Keratinocyte (primary cell): ENCODE data around the gene CCDC70. TPM values are rescaled to one million over a fixed set of nuclear protein-coding genes. Genes with fewer than 3 reads are reported as not detected.
"Not testable (repeated sequence)": the region's sequence is repeated elsewhere in the genome, so short reads cannot be mapped to it uniquely, and the experiment has no call there.

Experiments
- DNase-seq: peaks from one replicate; pipeline ENCODE4 v3.0.0-alpha.2; 2011; ENCODE audit warnings: low read depth, missing footprints, low spot score
- FAIRE-seq: peaks from 2 replicates; lab custom pipeline; 2011; peaks lifted over from hg19 to GRCh38; lab: Jason Lieb, UNC
- H2AFZ ChIP-seq: 2 replicates; pipeline ENCODE4 v1.6.0; 2012; ENCODE audit warnings: low read length, control low read depth, inconsistent platforms; ENCODE audit not compliant: control insufficient read depth
- H3K27ac ChIP-seq: 2 replicates; pipeline ENCODE4 v1.5.1; 2011; ENCODE audit warnings: low read length; ENCODE audit not compliant: control insufficient read depth, insufficient read depth
- H3K27me3 ChIP-seq: 3 replicates; pipeline ENCODE4 v1.6.0; 2011; ENCODE audit warnings: low read length; ENCODE audit not compliant: control insufficient read depth, insufficient read depth; ENCODE audit errors: extremely low read depth
- H3K36me3 ChIP-seq, 2 experiments: 2 replicates in 1 of 2; 3 replicates in 1 of 2; pipeline ENCODE4 v1.5.1; 2011; ENCODE audit warnings: low read length in 2 of 2, mild to moderate bottlenecking in 1 of 2; ENCODE audit not compliant: control insufficient read depth in 2 of 2, insufficient read depth in 2 of 2; ENCODE audit errors: extremely low read depth in 1 of 2
- H3K4me1 ChIP-seq: 3 replicates; pipeline ENCODE4 v1.5.1; 2011; ENCODE audit warnings: low read length; ENCODE audit not compliant: control insufficient read depth, insufficient read depth; ENCODE audit errors: extremely low read depth
- H3K4me2 ChIP-seq: 3 replicates; pipeline ENCODE4 v1.6.0; 2011; ENCODE audit warnings: low read depth, low read length; ENCODE audit not compliant: control insufficient read depth, insufficient read depth; ENCODE audit errors: extremely low read depth
- H3K4me3 ChIP-seq, 3 experiments: fragments of 200-600 bp in 1 of 3; sonication (generic) in 1 of 3; 2 replicates in 2 of 3; 3 replicates in 1 of 3; pipeline ENCODE4 v1.5.1; 2011 to 2016; ENCODE audit warnings: low read length in 3 of 3, mild to moderate bottlenecking in 3 of 3, control low read depth in 2 of 3, inconsistent platforms in 1 of 3, low read depth in 1 of 3, mixed read lengths in 1 of 3, mixed run types in 1 of 3, moderate library complexity in 1 of 3; ENCODE audit not compliant: control insufficient read depth in 2 of 3, insufficient read depth in 2 of 3; ENCODE audit errors: extremely low read depth in 1 of 3
- H3K79me2 ChIP-seq: 2 replicates; pipeline ENCODE4 v1.6.0; 2012; ENCODE audit warnings: low read length; ENCODE audit not compliant: control insufficient read depth, insufficient read depth
- H3K9ac ChIP-seq: 3 replicates; pipeline ENCODE4 v1.6.0; 2011; ENCODE audit warnings: low read length; ENCODE audit not compliant: control insufficient read depth, insufficient read depth; ENCODE audit errors: extremely low read depth
- H3K9me1 ChIP-seq: 3 replicates; pipeline ENCODE4 v1.6.0; 2011; ENCODE audit warnings: low read length; ENCODE audit not compliant: control insufficient read depth, insufficient read depth; ENCODE audit errors: extremely low read depth
- H3K9me3 ChIP-seq: 2 replicates; pipeline ENCODE4 v1.5.1; 2012; ENCODE audit warnings: low read depth, low read length; ENCODE audit not compliant: control insufficient read depth
- H4K20me1 ChIP-seq: 3 replicates; pipeline ENCODE4 v1.6.0; 2011; ENCODE audit warnings: low read length; ENCODE audit not compliant: control insufficient read depth, insufficient read depth; ENCODE audit errors: extremely low read depth
- EZH2 ChIP-seq: IDR thresholded peaks from one replicate; pipeline ENCODE4 v1.6.1; 2012; ENCODE audit warnings: inconsistent platforms, mild to moderate bottlenecking, low read length, moderate library complexity
- dilution Hi-C: fragments of 300-500 bp; cut with MboI; formaldehyde crosslinking; loops from one replicate; pipeline ENCODE4 v1.7.0; 2020; ENCODE audit warnings: low sequenced_read_pairs; ENCODE audit not compliant: extremely low pct_ligation_motif_present
- polyA plus RNA-seq, 5 experiments: library from polyadenylated mRNA; depleted of rRNA in 3 of 5; stranded (reverse) in 3 of 5; stranded (forward) in 1 of 5; unstranded in 1 of 5; fragments of >200 nt; gene quantifications; 1 replicate in 1 of 5; 2 replicates in 3 of 5; 3 replicates in 1 of 5; pipeline versions ENCODE4 v1.2.1 to v1.2.3, GENCODE V29; 2011 to 2012; ENCODE audit warnings: missing spikeins in 2 of 5, low read depth in 1 of 5, low replicate concordance in 1 of 5
- TF ChIP-seq, protein P1 (sequence below), 3 experiments: IDR thresholded peaks in 1 of 3; conservative IDR thresholded peaks in 1 of 3; optimal IDR thresholded peaks in 1 of 3; 2 replicates in 2 of 3; 3 replicates in 1 of 3; pipeline versions ENCODE3 to v1.5.1; 2011; ENCODE audit warnings: low read length in 3 of 3, mild to moderate bottlenecking in 3 of 3, moderate library complexity in 2 of 3, control low read depth in 1 of 3, inconsistent platforms in 1 of 3; ENCODE audit not compliant: insufficient read depth in 2 of 3; ENCODE audit errors: extremely low read depth in 1 of 3

Gene CCDC70
- polyA plus RNA-seq, 1 donor (not counting 4 experiments of a cell fraction or from before 2014, with no cell fraction given): not detected

DNA sequence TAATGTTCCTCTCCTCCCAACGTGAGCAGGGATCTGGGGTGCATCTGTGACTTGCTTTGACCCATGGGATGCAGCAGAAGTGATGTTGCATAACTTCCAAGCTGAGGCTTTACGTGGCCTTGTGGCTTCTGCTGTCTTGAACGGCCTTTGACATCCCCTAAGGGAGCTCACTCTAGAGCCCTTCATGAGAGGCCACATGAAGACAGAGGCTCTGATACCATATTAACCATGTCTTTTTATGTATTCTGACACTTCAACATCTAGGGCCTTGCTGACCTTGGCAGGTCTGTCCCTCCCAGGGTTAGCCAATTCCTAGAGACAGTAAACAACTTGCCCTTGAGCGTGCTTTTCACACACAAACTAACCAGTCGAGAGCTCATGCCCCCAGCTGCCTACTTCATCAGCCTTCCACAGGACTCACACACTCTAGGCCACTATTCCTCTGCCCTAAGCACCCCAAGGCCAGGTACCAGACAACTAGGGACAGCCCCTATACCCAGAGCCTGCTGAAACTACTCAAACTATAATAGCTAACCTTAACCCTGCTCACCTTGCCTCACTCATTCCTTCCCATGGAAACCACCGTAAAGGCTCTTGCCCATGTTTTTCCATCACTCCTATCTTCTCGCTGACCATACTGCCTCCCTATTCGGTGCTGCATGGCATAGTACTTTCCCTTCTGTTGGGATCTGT, 45.4 kb downstream of the CCDC70 start:
- H3K9ac ChIP-seq: no peak overlapping the region
- TF ChIP-seq, protein P1, sequence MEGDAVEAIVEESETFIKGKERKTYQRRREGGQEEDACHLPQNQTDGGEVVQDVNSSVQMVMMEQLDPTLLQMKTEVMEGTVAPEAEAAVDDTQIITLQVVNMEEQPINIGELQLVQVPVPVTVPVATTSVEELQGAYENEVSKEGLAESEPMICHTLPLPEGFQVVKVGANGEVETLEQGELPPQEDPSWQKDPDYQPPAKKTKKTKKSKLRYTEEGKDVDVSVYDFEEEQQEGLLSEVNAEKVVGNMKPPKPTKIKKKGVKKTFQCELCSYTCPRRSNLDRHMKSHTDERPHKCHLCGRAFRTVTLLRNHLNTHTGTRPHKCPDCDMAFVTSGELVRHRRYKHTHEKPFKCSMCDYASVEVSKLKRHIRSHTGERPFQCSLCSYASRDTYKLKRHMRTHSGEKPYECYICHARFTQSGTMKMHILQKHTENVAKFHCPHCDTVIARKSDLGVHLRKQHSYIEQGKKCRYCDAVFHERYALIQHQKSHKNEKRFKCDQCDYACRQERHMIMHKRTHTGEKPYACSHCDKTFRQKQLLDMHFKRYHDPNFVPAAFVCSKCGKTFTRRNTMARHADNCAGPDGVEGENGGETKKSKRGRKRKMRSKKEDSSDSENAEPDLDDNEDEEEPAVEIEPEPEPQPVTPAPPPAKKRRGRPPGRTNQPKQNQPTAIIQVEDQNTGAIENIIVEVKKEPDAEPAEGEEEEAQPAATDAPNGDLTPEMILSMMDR (optimal IDR thresholded peaks at IDR 0.05 in 1 of 3, IDR thresholded peaks at IDR 0.05 in 1 of 3, conservative IDR thresholded peaks at IDR 0.05 in 1 of 3; ENCODE audit: extremely low read depth in 1 of 3, insufficient read depth in 2 of 3, low read length in 3 of 3): no peak
- TF ChIP-seq EZH2: no peak
- H3K9me3 ChIP-seq: no peaks in the 10 kb centered on the region
- no peak overlapping the region for H3K27ac ChIP-seq
- dilution Hi-C loops: no loop called here
- no peaks in the 10 kb centered on the region for H3K9me1 ChIP-seq
- no peak overlapping the region for H2AFZ ChIP-seq
- H3K36me3 ChIP-seq: no peaks in the 10 kb centered on the region
- no peak overlapping the region for H3K4me2 ChIP-seq
- no peaks in the 10 kb centered on the region for H4K20me1 ChIP-seq
- H3K27me3 ChIP-seq: no peaks in the 10 kb centered on the region
- no peaks in the 10 kb centered on the region for H3K4me1 ChIP-seq
- no peak overlapping the region for H3K4me3 ChIP-seq
- DNase-seq: no peak
- FAIRE-seq: no peak
- no peaks in the 10 kb centered on the region for H3K79me2 ChIP-seq

DNA sequence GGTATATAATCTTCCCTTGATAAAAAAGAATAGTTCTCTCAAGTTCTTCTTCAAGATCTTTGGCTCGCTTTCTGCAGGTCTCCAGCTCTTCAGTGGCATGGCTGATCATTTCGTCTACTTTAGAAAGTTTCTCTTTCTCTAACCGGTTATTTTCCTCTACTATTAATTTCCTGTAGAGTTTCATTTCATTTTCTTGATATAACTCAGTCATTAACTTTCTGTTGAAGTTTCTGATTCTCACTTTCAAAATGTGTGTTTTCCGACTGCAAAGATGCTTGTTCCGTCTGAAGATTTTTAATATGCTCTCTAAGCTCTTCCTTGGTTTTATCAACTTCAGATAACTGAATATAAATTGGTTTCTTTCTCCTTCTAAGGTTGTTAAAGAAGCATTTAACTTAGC, 47.5 kb downstream of the CCDC70 start:
- H2AFZ ChIP-seq, H3K9me1 ChIP-seq, H3K4me1 ChIP-seq, H3K27me3 ChIP-seq, H4K20me1 ChIP-seq, H3K9me3 ChIP-seq, H3K79me2 ChIP-seq, H3K27ac ChIP-seq, FAIRE-seq, H3K9ac ChIP-seq, H3K4me3 ChIP-seq, DNase-seq, dilution Hi-C loops, H3K36me3 ChIP-seq, H3K4me2 ChIP-seq: not testable (repeated sequence)

DNA sequence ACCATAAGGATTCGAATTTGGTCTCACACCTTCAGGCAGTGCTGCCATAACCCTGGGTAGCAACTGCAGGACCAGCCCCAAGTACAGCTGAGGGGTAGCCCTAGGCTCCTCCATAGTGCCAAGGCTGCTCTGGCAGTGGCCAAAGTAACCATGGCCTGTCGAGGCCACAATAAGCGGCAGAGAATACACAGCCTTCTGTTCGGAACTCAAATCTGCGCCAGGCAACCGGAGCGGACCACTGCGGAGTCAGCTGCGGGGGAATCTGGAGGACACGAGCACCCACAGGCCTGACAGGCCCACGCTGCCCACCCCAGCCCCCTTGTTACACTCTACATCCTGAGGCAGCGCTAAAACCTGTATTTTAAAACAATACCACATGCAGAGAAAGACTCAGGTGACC, 48.7 kb downstream of the CCDC70 start:
- dilution Hi-C loops: no loop called here
- FAIRE-seq (no peak), DNase-seq (no peak)
- no peaks in the 10 kb centered on the region for H4K20me1 ChIP-seq
- no peak overlapping the region for H3K27ac ChIP-seq
- no peaks in the 10 kb centered on the region for H3K9me1 ChIP-seq
- TF ChIP-seq, protein P1 (optimal IDR thresholded peaks at IDR 0.05 in 1 of 3, IDR thresholded peaks at IDR 0.05 in 1 of 3, conservative IDR thresholded peaks at IDR 0.05 in 1 of 3; ENCODE audit: extremely low read depth in 1 of 3, insufficient read depth in 2 of 3, low read length in 3 of 3): no peak
- no peak for TF ChIP-seq EZH2
- no peak overlapping the region for H3K4me3 ChIP-seq
- H3K4me1 ChIP-seq: no peaks in the 10 kb centered on the region
- H3K79me2 ChIP-seq: no peaks in the 10 kb centered on the region
- no peaks in the 10 kb centered on the region for H3K27me3 ChIP-seq
- H3K36me3 ChIP-seq: no peaks in the 10 kb centered on the region
- H3K9me3 ChIP-seq: no peaks in the 10 kb centered on the region
- no peak overlapping the region for H2AFZ ChIP-seq
- no peak overlapping the region for H3K9ac ChIP-seq
- H3K4me2 ChIP-seq: no peak overlapping the region
